C4-2B (cell line): ENCODE measurements around the gene AMDHD2.
"Not testable (repeated sequence)": the region's sequence is repeated elsewhere in the genome, so short reads cannot be mapped to it uniquely, and the experiment has no call there.

ENCODE experiments used
- H3K27ac ChIP-seq: fragments of 450-650 bp; 2 replicates; pipeline ENCODE4 v1.5.1; 2017

AMDHD2 gene

GRCh38 chr16:2575839-2576238 is 55.7 kb downstream of the AMDHD2 start:
- H3K27ac ChIP-seq, result not testable (repeated sequence)

DNA sequence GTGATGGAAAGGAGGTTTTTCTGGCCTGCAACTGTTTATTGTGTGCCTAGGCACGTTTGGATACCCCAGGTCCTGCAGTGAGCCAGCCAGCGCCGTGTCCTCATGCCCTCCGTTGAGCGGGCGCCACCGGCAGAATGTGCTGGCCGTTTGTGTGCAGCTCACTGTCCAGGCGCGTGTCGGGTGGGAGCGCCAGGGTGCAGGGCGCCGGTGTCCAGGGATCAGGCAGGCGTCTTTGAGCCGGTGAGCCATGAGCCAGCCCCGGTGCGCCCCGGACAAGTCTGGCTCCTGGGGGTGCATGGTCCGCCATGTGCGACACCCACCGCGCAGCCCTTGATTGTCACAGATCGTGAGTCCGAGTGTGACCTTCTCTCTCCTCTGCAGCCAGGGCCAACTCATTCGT is 56.9 kb downstream of the AMDHD2 start:
- not testable (repeated sequence) for H3K27ac ChIP-seq

DNA sequence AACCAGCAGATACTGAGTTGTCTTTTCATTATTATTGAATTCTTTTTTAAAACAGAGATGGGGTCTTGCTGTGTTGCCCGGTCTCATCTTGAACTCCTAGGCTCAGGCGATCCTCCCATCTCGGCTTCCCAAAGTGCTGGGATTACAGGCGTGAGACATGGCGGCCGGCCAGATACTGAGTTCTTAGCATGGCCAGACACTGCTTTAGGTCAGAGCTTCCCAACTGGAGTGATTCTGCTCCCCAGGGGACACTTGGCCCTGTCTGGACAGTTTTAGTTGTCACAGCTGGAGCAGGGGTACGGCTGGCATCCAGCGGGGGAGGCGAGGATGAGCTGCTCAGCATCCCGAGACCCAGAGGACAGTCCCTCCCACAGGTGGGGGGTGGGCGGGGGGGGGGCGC is 58.7 kb downstream of the AMDHD2 start:
- H3K27ac ChIP-seq, result not testable (repeated sequence)

DNA sequence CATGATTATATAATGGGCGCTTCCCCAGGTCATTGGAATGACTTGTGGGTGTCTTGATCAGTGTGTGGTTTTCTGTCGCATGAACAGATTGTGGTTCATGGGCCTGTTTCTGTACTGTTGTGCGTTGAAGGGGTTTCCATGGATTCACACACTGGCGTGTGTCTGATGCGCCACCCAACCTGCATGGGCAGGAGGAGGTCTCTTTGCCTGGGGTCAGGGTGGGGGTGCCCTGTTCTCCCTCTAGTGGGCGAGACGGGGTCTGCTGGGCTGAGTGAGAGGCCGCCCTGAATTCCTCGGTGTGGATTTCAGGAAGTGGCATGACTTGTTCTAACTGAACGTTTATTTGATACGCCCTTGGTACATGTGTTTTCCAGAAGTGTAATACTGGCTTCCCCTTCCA is 60.0 kb downstream of the AMDHD2 start:
- H3K27ac ChIP-seq, result not testable (repeated sequence)

- not testable (repeated sequence) for H3K27ac ChIP-seq
These were observed 60.6 kb downstream of the AMDHD2 start for GRCh38 chr16:2580818-2581217.
